ENCODE results near the gene LACTB.
"Not testable (repeated sequence)": the region's sequence is repeated elsewhere in the genome, so short reads cannot be mapped to it uniquely, and the experiment has no call there.

LACTB gene

DNA sequence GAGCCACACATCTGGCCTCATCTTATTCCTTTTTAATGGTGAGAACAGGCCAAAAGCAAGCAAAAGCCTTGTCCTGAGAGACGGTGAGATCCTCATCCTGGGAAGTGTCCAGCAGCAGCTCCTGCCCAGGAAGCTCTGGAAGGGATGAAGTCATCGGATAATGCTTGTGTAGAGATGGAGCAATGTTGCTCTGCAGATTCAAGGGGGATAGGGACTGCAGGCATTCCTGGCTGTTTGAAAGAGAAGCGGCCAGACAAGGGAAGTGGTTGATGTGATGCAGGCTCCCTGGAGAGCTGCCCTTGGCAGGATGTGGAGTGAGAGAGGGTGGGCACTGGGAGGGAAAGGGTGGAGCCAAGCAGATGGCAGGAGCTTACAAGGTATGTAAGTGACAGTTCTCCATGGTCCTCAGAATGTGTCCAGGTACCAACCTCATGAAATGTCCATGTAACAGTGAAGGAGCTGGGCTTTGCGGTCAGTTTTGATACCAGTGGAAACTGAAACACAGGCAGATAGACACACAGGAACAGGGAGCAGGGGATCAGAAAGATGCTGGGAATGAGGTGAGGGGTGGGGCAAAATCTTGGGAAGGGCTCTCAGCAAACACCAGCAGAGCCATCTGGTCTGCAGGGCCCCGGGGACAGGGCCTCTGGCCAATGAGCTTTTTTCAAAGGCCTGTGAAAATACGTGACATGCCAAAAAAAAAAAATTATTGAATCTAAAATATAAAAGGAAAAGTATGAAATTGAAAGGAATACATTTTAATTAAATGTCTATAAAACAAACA is 32.2 kb upstream of the LACTB start:
- no peak for DNase-seq

DNA sequence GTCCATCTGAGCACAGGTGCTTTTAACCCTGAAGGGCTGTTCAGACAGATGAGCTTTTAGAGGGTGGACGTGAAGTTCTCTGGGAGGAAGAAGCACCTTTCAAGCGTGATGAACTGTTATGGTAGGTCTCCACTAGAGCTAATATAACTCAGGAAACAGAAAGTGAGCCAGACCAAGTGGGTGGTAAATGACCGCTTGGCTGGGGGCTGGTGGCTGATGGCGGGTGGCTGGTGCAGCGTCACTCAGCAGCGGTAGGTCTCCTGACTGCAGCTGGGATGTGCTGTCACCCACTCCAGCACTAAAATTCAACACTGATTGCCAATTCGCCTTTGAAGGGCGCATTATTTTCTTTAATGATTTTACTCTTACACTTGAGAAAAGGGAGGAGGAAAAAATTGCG is 31.2 kb upstream of the LACTB start:
- DNase-seq, result no peak

DNA sequence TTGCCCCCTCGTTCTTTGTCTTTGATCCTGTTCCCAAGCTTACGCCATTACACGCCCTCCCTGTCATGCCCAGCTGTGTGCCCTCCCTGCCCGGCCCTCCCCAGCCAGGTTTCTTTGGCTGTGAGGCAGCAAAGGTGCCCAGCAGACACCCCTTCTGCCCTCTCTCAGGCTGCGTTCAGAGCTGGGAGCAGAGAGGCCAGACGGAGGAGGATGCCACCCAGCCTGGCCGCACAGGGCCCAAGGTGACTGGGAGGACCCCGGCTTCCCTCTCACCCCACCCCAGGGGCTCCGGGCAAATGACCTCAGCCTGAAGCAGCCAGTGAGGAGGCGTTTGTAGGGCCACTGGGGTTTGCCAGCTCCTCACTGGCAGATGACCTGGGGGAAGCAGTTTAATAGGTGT is 30.8 kb upstream of the LACTB start:
- no peak for DNase-seq

DNA sequence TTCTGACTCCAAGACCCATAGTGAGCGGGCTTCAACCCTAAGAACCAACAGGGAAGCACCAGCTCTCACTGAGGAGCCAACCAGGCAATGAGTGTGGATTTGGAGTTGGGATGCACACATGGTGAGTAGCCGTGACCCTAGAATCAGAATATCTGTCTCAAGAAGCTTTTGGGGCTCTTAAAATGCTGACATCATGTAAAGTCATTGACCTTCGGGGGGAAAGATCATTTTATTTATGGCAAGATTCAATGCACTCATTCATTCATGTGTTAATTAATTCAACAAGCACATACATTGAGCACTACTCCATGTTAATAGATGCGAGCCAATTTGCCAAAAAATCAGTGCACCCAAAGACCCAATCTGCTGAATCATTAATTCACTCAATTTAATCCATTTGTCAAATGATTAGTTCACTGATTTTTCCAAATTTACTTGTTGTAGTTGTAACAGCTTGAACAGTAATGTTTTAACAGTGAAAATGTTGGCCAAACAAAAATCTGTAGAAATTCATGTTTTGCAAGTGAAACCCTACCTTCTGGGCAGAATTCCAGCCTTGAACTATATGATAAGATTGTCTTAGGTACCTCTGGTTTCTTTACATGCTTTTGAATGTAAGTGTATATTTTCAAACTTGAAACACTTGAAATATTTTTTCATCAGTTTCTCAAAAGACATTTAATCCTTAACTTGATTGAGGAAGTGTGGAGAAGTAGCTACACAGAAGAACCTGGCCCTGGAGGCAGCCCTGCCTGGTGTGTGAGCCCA is 29.8 kb upstream of the LACTB start:
- DNase-seq, result no peak

DNA sequence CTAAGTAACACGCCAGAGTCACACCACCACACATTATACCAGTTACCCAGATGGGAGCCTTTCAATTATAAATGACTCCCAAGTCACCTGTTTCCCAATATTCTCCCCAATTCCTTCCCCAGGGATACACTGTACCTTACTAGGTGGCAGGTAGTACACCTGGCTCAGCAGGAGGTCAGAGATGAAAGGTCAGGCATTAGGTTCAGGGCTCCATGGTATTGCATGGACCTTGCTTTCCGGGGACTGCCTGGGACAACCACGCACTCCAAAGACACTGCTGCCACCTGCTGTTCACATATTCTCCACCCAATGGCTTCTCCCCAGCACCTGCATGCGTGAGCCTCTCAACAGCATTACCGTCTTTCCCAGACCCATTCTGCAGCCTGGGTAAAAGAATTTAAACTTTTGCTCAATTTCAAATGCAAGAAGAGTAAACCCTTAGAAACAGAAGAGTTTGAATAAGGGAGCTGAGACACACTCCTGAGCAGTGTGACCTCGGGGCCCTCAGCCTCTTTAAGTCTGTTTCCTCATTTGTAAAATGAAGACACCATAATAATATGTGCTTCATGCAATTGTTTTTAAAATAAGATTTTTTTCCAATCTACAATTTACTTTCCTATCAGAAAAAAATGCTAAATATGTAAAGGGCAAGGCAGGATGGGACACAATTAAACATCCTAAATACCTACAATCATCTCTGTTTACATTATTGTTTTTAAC is 28.0 kb upstream of the LACTB start:
- DNase-seq, result peak in 54 of 56 donors; percentile 7 to 88 (median 60)

DNA sequence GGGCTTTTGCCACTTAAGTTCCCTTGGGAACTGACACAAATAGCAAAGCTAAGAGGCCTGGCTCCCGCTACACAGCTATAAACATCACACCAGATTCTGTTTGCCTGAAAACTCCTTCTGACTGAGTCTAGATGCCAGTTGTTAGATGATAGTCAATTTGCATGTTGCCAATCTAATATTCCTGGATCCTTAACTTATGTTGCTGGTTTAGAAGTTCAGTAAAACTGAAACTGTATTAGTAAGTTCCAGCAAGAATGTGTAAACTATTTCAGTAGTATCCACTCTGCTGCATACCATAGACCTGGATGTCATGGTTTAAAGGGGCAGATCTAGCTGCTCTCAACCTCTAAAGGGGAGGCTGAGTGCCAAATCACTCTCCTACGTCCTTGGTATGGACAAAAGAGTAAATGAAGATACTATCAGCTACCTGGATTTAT is 27.1 kb upstream of the LACTB start:
- DNase-seq, result no peak

DNA sequence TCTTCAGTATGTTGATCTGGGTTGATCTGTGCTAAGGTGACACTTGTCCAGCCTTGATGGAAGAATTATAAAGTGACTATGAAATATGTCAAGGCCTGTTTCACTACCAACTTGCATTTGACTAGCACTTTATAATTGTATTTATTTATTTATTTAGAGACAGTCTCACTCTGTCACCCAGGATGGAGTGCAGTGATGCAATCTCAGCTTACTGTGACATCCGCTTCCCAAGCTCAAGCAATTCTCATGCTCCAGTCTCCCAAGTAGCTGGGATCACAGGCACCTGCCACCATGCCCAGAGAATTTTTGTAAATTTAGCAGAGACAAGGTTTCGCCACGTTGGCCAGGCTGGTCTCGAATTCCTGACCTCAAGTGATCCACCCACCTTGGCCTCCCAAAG is 25.5 kb upstream of the LACTB start:
- no peak for DNase-seq

DNA sequence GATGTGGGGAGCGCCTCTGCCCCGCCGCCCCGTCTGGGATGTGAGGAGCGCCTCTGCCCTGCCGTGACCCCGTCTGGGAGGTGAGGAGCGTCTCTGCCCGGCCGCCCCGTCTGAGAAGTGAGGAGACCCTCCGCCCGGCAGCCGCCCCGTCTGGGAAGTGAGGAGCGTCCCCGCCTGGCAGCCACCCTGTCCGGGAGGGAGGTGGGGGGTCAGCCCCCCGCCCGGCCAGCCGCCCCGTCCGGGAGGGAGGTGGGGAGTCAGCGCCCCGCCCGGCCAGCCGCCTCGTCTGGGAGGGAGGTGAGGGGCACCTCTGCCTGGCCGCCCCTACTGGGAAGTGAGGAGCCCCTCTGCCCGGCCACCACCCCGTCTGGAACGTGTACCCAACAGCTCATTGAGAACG is 22.8 kb upstream of the LACTB start:
- not testable (repeated sequence) for DNase-seq

DNA sequence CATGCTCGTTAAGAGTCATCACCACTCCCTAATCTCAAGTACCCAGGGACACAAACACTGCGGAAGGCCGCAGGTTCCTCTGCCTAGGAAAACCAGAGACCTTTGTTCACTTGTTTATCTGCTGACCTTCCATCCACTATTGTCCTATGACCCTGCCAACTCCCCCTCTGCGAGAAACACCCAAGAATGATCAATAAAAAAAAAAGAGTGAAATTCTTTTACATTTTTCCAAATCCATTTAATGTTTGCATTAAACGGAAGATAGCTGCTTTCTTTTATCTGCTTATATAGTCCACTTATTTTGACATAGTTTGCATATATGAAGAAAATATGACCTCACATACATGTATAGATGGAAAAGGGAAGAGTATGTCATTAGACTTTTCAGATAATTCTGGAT is 22.1 kb upstream of the LACTB start:
- not testable (repeated sequence) for DNase-seq

DNA sequence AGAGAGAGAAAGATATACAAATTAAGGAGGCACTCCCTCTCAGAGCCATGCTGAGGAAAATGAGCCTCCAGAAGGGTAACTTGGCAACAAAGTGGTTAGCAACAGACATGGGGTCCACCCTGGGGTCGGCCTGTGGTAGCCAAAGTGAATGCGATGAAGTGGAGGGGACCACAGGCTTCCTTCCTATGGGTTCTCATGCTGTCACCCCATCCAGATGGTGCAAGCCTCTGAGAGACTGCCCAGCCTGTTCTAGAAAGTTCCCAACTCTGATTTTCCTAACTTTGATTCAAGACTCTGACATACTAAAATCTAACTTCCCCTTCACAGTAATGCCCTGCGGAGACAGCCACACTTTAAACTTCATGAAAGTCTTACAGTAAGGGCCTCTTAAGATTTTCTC is 18.2 kb upstream of the LACTB start:
- DNase-seq, result no peak

DNA sequence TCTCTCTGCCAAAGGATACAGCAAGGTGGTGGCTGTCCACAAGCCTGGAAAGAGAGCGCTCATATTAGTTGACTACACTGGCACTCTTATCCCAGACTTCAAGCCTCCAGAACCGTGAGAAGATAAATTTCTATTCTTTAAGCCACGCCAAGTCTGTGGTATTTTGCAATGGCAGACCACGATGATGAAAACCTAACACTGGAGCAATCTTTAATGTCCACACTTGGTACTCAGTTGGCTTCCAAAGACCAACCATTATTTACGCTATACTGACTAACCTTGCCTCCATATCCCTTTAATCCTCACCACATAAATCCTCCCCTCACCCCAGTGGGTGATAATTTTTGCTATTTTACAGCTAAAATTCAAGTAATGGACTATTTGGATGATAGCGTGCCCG is 16.9 kb upstream of the LACTB start:
- no peak for DNase-seq

DNA sequence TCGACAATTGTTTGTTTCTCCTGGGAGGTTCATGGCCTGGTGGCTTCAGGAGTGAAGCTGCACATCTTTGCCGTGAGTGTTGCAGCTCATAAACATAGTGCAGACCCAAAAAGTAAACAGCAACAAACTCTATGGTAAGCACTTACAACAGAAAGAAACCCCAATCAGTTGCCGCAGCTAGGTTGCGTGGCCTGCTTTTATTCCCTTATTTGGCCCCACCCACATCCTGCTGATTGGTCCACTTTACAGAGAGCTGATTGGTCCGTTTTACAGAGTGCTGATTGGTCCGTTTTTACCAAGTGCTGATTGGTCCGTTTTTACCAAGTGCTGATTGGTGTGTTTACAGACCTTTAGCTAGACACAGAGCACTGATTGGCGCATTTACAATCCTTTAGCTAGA is 16.3 kb upstream of the LACTB start:
- not testable (repeated sequence) for DNase-seq

DNA sequence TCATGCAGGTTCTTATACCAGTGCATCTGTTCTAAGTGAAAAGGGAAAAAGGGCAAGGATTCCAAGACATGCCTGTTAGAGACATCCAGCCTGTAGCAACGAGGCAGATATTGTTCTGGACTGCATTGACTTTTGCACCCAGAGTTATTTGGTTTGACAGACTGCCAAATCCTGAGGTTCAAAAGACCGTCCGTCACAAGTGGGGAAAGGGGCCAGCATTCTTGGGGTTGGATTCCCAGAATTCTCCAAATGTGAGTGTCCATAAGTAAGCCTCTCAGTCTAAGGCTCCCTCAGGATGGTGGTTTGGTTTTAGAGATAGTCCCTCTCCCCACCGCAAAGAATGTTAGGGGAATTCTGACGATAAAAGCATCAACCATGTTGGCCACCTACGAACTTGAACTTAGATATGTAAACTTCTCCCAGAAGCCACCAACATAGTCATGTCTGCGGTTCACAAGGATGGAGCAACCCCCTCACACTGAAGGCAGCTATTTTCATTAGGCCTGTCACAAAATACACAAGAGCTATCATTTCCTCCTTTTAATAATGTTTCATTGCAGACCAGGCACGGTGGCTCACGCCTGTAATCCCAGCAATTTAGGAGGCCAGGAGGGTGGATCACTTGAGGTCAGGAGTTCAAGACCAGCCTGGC is 13.6 kb upstream of the LACTB start:
- DNase-seq, result no peak

DNA sequence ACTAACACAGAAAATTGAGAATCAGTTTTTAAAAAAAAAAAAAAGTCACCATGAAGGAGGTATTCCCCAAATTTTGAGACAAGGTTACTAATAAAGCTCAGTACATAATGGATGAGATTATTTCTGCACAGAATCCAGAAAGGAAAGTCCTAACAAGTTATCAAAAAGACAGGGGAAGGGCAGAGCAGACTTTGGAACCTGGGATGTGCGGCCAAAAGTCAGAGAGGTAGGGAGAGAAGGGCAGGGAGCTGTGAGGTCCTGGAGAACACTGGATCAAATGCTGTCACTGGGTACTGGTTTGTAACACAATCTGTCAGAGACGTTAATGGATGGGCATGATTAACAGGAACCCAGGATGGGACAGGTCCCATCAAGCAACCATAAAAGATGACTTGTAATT is 12.2 kb upstream of the LACTB start:
- no peak for DNase-seq

DNA sequence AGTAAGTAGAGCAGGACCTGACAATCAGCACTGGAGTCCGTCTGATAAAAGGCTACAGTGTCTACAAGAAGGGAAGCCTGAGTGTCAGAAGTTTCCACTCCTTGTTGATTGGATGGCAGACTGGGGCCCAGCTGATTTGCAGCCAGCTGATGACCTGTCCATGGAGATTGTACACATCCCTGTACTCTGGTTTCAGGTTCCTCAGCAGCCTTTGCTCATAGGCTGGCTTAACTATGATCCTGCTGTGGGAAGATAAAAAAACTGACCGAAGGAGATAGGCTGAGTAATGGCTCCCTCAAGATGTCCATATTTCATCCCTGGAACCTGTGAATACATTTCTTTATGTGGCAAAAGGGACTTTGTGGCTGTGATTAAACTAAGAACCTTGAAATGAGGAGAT is 11.7 kb upstream of the LACTB start:
- DNase-seq, result no peak

DNA sequence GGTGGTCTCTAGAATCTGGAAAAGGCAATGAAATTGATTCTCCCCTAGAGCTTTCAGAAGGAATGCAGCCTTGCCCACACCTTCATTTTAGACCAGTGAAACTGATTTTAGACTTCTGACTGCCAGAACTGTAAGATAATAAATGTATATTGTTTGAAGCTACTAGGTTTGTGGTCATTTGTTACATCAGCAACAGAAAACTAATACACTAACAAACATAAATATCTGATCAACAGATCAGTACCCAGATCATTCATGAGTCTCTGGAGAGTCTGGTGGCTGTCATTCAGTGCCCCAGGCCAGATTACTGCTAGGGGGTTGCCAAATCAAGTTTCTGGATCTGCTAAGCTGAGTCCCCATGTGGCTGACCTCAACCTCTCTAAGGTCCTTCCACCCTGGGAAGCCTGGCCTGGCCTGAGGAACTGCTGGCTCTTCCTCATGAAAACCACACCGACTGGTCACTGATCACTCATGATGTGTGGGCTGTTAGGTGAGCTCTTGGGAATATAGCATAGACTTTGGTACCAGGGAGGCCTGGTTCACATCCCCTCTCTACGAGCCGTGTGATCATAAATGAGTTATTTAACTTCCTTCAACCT is 11.1 kb upstream of the LACTB start:
- DNase-seq, result no peak

DNA sequence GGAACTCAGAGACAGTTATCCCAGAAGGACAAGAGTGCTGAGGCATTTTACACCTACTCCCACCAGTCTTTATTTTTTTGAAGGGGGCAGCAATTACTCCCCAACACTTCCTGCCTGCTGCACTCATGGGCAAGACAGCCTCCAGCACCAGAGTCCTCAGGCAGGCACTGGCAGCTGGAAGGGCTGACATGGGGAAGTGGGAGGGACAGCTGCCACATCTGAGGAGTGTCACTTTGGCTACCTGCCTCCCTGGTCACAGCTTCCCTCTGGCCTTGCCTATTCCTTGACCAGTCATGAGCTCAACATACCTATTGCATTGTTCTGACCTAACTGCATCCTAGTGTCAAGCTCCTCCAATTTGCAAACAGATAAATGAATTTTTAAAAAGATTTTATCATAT is 10.2 kb upstream of the LACTB start:
- DNase-seq, result no peak

DNA sequence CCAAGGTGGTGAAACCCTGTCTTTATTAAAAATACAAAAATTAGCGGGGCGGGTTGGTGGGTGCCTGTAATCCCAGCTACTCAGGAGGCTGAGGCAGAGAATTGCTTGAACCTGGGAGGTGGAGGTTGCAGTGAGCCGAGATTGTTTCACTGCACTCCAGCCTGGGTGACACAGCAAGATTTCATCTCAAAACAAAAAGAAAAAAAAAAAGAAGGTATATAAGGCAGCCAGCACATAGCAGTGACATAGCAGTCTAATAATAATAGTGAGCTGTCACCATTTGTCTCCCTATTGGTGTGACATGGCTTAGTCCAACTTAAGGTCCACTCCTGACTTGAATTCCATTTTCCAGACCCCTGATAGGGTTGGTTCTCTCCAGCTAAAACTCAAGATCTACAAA is 8.8 kb upstream of the LACTB start:
- DNase-seq, result no peak

DNA sequence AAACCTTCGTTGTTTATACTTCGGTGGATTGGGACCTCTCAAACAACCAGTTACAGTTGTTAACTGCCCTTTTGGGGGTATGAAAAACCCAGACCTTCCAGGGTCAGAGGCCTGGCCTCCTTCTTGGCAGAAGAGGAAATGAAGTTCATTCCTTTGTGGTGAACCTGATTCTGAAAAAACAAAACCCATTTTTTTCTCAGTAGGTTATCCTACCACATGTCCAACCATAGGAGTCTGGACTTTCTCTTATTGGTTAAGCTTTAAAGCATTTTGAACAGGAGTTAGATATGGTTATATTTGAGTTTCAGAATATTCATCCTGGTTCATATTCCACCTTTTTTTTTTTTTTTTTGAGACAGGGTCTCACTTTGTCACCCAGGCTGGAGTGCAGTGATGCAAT is 7.2 kb upstream of the LACTB start:
- DNase-seq, result no peak

DNA sequence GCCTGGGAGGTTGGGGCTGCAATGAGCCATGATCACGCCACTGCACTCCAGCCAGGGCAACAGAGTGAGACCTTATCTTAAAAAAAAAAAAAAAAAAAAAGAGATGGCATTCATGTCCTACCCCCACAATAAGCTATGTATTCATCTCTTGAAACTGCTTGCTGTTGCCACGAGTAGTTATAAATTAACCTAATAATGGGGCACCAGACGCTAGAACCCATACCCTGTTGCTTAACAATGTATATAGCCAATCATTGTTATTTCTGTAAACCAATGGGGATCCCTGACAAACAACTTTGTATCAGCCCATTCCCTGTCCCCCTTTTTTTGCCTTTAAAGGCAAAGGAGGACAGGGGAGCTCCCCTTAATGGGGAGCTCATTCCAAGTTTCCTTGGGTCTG is 2.8 kb upstream of the LACTB start:
- DNase-seq, result no peak
